ENCODE results near the gene TNNT2.

The TNNT2 gene

GRCh38 chr1:201376464-201377374, 761 bp downstream of the TNNT2 start:
- DNase-seq (ENCODE audit: low spot score), result peak; percentile 85

GRCh38 chr1:201376107-201376463, 1.4 kb downstream of the TNNT2 start:
- DNase-seq (ENCODE audit: low spot score), result no peak

GRCh38 chr1:201375169-201375568, 2.3 kb downstream of the TNNT2 start:
- no peak for DNase-seq (ENCODE audit: low spot score)

- no peak for DNase-seq (ENCODE audit: low spot score)
Measured at GRCh38 chr1:201374364-201374763, 3.1 kb downstream of the TNNT2 start.

- DNase-seq (ENCODE audit: low spot score), result no peak
Measured at GRCh38 chr1:201371792-201372191, 5.7 kb downstream of the TNNT2 start.

GRCh38 chr1:201371276-201371675, 6.2 kb downstream of the TNNT2 start:
- no peak for DNase-seq (ENCODE audit: low spot score)

GRCh38 chr1:201370500-201370899, 7.0 kb downstream of the TNNT2 start:
- DNase-seq (ENCODE audit: low spot score), result no peak

- no peak for DNase-seq (ENCODE audit: low spot score)
Measured at GRCh38 chr1:201369209-201369608, 8.3 kb downstream of the TNNT2 start.

GRCh38 chr1:201366696-201367095, 10.8 kb downstream of the TNNT2 start:
- DNase-seq (ENCODE audit: low spot score), result no peak

GRCh38 chr1:201365251-201365650, 12.2 kb downstream of the TNNT2 start:
- no peak for DNase-seq (ENCODE audit: low spot score)

- DNase-seq (ENCODE audit: low spot score), result no peak
Measured at GRCh38 chr1:201364808-201365105, 12.7 kb downstream of the TNNT2 start.

GRCh38 chr1:201363467-201363866, 14.0 kb downstream of the TNNT2 start:
- DNase-seq (ENCODE audit: low spot score), result no peak

- no peak for DNase-seq (ENCODE audit: low spot score)
Measured at GRCh38 chr1:201362906-201363305, 14.6 kb downstream of the TNNT2 start.

- DNase-seq (ENCODE audit: low spot score), result peak; percentile 83
Measured at GRCh38 chr1:201361652-201362504, 15.6 kb downstream of the TNNT2 start.

GRCh38 chr1:201360901-201361651, 16.4 kb downstream of the TNNT2 start:
- DNase-seq (ENCODE audit: low spot score), result no peak

GRCh38 chr1:201360486-201360885, 17.0 kb downstream of the TNNT2 start:
- DNase-seq (ENCODE audit: low spot score), result no peak

GRCh38 chr1:201359873-201360210, 17.6 kb downstream of the TNNT2 start:
- DNase-seq (ENCODE audit: low spot score), result no peak

- no peak for DNase-seq (ENCODE audit: low spot score)
Measured at GRCh38 chr1:201359031-201359872, 18.2 kb downstream of the TNNT2 start.

GRCh38 chr1:201358596-201358995, 18.9 kb downstream of the TNNT2 start:
- no peak for DNase-seq (ENCODE audit: low spot score)

GRCh38 chr1:201357636-201358348, 19.7 kb downstream of the TNNT2 start:
- DNase-seq (ENCODE audit: low spot score), result no peak

GRCh38 chr1:201357211-201357610, 20.3 kb downstream of the TNNT2 start:
- DNase-seq (ENCODE audit: low spot score), result no peak
